GM21360 (cell line): ENCODE results near the gene PCBP4.
"Not testable (repeated sequence)": the region's sequence is repeated elsewhere in the genome, so short reads cannot be mapped to it uniquely, and the experiment has no call there.

ENCODE experiments used
- ATAC-seq: cut with Tn5 transposase; IDR thresholded peaks from one replicate; pipeline ENCODE4 v1.9.1; 2021; ENCODE audit warnings: mild to moderate bottlenecking, moderate library complexity; ENCODE audit not compliant: unreplicated experiment

PCBP4 gene

DNA sequence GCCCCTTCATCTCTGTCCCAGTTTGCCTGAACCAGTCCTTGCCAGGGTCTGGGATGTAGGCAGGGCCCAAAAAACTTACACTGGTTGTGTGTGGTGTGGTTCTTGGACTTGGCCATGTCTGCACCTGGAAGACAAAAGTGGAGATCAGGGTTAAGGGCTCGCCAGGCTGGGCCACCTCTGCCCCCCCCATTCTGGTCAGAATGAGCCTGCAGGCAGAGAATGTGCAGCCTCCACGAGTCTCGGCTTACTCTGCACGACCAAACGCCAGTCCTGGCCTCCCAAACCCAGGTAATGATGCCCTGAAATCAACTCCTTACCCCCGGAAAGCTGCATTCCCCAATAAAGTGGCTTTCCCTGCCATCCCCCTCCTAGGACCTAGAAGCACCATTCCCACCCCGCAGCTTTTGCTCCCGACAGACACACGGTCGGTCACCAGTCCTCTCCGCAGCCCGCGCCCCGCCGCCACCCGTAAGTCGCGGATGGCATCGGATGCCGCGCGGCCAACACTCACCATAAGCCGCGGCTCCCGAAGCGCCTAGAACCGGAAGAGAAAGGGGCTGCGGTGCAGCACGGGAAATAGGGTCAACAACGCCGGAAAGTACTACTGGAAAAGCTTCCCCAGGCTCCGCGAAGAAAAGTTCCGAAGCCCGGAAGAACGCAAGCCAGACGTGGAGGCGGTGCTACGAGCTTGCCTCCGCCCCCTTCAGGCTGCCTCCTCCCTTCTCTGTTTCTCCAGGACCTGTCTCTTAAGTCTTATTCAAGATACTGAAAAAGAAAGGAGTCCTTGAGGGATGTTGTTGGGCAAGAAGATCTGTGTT lies 28.3 kb upstream of the PCBP4 start, which contains the start of gene RPL29:
Gene RPL29 (minus strand): TSS at position 550 of the 818 bp plus-strand sequence. CDS start 434 bp downstream, at position 116.
- ATAC-seq, result peak; percentile 86

DNA sequence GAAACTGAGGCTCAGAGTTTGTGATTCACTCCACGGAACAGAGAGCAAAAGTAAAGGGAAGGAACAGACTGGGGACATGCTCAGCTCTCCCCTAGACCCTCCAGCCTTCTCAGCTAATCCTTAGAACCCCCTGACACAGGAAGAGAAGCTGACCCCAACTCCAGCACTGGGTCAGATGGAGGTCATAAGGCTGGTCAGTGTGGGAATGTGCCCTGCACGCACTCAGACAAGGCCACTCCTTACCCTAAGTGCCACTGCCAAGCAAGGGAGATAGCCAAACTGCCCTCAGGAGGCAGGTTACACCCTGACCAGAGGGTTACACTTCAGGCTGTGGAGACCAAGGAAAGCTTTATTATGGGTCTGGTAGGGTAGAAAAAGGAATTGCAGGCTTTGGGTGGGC lies 27.3 kb upstream of the PCBP4 start:
- ATAC-seq, result no peak

DNA sequence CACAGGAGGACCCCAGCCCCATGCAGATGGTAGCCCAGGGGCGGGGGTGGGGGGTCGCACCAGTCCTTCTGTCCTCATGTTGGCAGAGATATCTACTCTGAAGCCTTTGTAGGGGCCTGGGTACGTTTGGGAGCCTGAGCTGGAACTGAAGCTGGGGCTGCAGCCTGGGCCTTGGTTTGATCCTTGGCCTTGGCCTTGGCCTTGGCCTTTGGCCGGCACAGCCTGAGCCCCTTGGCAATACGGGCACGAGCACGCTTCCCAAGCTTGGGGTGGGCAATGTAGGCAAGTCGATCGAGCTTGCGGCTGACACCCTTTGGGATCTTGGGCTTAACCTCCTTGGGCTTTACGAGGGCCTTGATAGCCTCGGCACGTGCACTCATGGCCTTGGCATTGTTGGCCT lies 26.4 kb upstream of the PCBP4 start:
- ATAC-seq, result not testable (repeated sequence)

DNA sequence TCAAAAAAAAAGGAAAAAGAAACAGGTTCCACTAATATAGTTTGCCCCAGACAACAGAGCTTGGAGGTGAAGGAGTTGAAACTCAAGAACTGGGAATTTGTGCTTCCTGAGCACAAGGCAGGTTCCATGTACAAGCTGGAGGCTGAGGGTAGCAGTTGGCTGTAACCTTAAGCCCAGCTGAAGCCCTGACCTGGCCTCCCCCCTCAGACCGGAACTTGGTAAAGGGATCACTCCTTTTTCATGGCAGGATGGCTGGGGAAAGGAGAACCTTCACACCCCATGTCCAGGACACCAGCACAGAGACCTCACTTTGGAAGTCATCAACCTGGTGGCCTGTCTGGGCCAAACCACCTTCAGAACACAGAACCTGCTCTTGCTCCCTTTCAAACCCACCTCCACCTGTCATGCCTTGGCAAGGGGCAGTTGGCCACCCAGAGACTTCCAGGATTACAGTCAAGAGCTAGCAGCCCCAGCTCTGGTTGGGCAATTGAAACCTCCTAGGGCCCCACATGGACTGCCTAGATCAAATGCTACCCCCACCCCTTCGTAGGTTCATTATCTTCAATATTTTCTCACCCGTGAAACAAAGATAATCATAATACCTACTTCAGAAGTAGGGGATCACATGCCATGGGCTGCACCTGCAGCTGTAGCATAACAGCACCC lies 24.9 kb upstream of the PCBP4 start:
- no peak for ATAC-seq

- ATAC-seq, result not testable (repeated sequence)
These were observed 23.3 kb upstream of the PCBP4 start for GRCh38 chr3:51990501-51990971.

DNA sequence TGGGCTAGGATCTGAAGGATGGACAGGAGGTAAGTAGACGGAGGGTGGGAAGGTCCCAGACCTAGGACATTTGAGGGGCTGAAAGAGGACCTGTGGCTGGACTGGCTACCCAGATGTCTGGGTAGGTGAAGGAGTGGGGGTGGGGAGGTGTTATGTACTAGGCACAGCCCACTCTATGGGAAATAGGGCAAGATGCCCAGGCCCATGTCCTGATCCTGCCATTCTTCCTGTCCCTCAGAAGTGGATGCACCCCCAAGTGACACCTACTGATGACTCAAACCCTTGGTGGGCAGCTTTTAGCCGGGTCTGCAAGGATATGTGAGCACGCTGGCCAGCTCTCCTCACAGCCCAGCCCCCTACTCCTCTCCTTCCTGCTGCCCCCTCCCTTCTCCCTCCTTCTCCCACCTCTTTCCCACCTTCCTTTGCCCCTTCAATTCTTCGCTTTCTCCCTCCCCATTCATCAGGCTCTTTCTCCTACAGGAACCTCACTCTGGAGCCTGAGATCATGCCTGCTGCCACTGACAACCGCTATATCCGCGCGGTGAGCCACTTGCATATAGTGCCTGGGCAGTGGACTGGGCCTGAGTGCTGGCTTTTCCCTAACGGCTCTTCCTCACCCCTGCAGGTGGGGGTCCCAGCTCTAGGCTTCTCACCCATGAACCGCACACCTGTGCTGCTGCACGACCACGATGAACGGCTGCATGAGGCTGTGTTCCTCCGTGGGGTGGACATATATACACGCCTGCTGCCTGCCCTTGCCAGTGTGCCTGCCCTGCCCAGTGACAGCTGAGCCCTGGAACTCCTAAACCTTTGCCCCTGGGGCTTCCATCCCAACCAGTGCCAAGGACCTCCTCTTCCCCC lies 21.3 kb upstream of the PCBP4 start:
- no peak for ATAC-seq

GRCh38 chr3:51987568-51987967 lies 20.3 kb upstream of the PCBP4 start:
- ATAC-seq, result no peak

GRCh38 chr3:51986010-51986947 lies 19.0 kb upstream of the PCBP4 start:
- ATAC-seq, result no peak

GRCh38 chr3:51985063-51985462 lies 17.8 kb upstream of the PCBP4 start:
- no peak for ATAC-seq

- ATAC-seq, result no peak
These were observed 17.0 kb upstream of the PCBP4 start for GRCh38 chr3:51984269-51984647.

- ATAC-seq, result no peak
These were observed 16.5 kb upstream of the PCBP4 start for GRCh38 chr3:51983578-51984268.

- peak; percentile 61 for ATAC-seq
These were observed 15.8 kb upstream of the PCBP4 start, which contains the start of gene ACY1 for GRCh38 chr3:51982838-51983577. Gene ACY1, plus strand, starts transcription at chr3:51983535. Its CDS starts 530 bp downstream, at chr3:51984065.

DNA sequence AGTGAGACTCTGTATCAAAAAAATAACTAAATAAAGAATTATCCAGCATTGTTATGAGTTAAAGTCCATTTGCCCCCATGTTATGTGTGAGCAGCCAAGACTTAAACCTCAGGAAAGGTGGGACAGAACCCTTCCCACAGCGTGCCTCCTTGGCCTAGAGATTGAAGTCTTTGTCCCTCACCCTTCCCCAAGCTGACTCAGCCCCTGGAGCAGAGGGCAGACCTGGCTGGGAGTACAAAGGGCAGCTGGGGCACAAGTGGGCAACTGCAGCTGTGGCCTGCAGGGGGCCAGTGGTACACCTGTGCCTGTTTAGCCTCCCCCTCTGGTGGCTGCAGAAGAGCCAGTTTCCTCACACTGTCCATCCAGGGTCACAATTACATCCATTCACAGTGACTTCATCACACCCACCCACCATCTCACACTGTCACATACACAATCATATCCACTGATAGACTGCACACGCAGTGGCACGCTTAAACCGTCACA lies 15.1 kb upstream of the PCBP4 start:
- peak; percentile 42 for ATAC-seq

GRCh38 chr3:51980253-51980652 lies 13.0 kb upstream of the PCBP4 start:
- no peak for ATAC-seq

DNA sequence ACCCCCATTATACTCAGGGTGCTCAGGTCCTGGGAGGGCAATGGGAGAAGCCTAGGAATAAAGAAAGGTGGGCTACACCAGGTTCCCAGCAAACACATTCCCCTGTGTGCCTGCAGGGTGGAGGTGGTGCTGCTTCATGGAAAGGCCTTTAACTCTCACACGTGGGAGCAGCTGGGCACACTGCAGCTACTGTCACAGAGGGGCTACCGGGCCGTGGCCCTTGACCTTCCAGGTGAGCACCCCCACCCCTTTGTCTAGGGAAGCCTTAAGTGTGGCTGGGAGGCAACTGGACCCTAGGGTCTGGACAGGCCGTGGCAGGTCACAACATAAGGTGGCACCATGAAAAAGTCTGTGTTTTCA lies 10.9 kb upstream of the PCBP4 start:
- no peak for ATAC-seq

- no peak for ATAC-seq
These were observed 10.3 kb upstream of the PCBP4 start for GRCh38 chr3:51977446-51978142.

DNA sequence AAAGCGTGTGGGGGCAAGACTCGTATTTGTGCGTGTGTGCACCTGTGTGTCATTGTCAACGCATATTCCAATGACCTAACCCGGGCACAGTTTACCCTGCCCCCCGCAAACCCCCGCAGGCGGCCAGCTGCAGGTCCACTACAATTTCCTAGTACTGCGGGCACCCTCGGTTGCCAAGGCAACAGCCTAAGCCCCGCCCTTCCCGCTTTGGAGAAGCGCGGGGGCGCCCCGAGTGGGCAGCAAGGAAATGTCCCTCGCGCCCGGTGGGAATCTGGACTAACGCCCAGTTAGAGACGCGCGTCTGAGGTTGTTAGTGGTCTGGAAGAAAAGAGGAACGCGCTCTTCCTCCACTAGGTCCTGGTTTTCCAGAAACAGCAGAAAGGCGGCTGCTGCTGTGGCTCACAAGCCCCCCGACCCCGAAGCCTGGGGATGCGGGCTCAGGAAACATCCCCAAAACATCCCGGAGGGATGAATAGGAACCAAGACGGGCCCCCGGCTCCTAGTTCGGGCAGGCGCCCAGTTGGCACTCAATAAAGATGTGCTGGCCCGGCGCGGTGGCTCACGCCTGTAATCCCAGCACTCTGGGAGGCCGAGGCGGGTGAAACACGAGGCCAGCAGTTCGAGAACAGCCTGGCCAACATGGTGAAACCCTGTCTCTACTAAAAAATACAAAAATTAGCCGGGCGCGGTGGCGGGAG lies 8.7 kb upstream of the PCBP4 start:
- ATAC-seq, result no peak
